HepG2 (cell line): ENCODE data around the gene EMC9. TPM values are rescaled to one million over a fixed set of nuclear protein-coding genes. Genes with fewer than 3 reads are reported as not detected.
A peak's percentile ranks its signal among the peaks of the same experiment; 100 is the strongest.

Source experiments
- FOSL2 ChIP-seq: sonication (generic); formaldehyde crosslinking; IDR thresholded peaks from 2 replicates; pipeline ENCODE4 v1.4.0; 2020; ENCODE audit warnings: missing genetic modification reagents
- MED1 ChIP-seq: sonication (generic); formaldehyde crosslinking; IDR thresholded peaks from 2 replicates; pipeline ENCODE4 v1.4.0; 2020; ENCODE audit warnings: missing genetic modification reagents
- RBFOX2 ChIP-seq: fragments of 200-400 bp; formaldehyde crosslinking; IDR thresholded peaks from 2 replicates; pipeline ENCODE4 v1.6.1; 2017; ENCODE audit warnings: low read depth, mild to moderate bottlenecking, low read length
- STAT5B ChIP-seq: sonication (generic); formaldehyde crosslinking; IDR thresholded peaks from 2 replicates; pipeline ENCODE4 v1.4.0; 2020; ENCODE audit warnings: missing genetic modification reagents
- U2AF1 ChIP-seq: fragments of 200-400 bp; formaldehyde crosslinking; optimal IDR thresholded peaks from 2 replicates; pipeline ENCODE3; 2017; ENCODE audit warnings: mild to moderate bottlenecking, low read depth, low read length
- YEATS4 ChIP-seq: sonication (generic); formaldehyde crosslinking; IDR thresholded peaks from 2 replicates; pipeline ENCODE4 v1.4.0; 2020; ENCODE audit warnings: missing genetic modification reagents, borderline replicate concordance
- ZFP82 ChIP-seq: sonication (generic); formaldehyde crosslinking; IDR thresholded peaks from 2 replicates; pipeline ENCODE4 v1.5.1; 2020; ENCODE audit warnings: mild to moderate bottlenecking, missing genetic modification reagents, borderline replicate concordance
- ZMYM4 ChIP-seq: sonication (generic); formaldehyde crosslinking; IDR thresholded peaks from 2 replicates; pipeline ENCODE4 v1.8.1; 2023; ENCODE audit warnings: mild to moderate bottlenecking, missing genetic modification reagents
- ZNF205 ChIP-seq: IDR thresholded peaks from 2 replicates; pipeline ENCODE4 v1.6.1; 2018; ENCODE audit warnings: missing biosample characterization, missing genetic modification reagents
- ZNF3 ChIP-seq: IDR thresholded peaks from 2 replicates; pipeline ENCODE4 v1.7.0; 2017; ENCODE audit warnings: inconsistent platforms
- ZNF432 ChIP-seq: sonication (generic); formaldehyde crosslinking; IDR thresholded peaks from 2 replicates; pipeline ENCODE4 v1.5.0; 2020; ENCODE audit warnings: missing genetic modification reagents, mild to moderate bottlenecking, borderline replicate concordance
- ZNF446 ChIP-seq: sonication (generic); formaldehyde crosslinking; IDR thresholded peaks from 2 replicates; pipeline ENCODE4 v1.5.0; 2020; ENCODE audit warnings: mild to moderate bottlenecking, missing genetic modification reagents
- ZNF569 ChIP-seq: sonication (generic); formaldehyde crosslinking; IDR thresholded peaks from 2 replicates; pipeline ENCODE4 v1.5.0; 2020; ENCODE audit warnings: mild to moderate bottlenecking, missing genetic modification reagents, moderate library complexity, borderline replicate concordance
- ZNF761 ChIP-seq: sonication (generic); formaldehyde crosslinking; conservative IDR thresholded peaks from 2 replicates; pipeline ENCODE4 v1.4.0; 2020; ENCODE audit warnings: mild to moderate bottlenecking, missing genetic modification reagents
- ZNF790 ChIP-seq: sonication (generic); formaldehyde crosslinking; IDR thresholded peaks from 2 replicates; pipeline ENCODE4 v1.8.0; 2022; ENCODE audit warnings: missing genetic modification reagents, mild to moderate bottlenecking, borderline replicate concordance
- ZNF841 ChIP-seq: sonication (generic); formaldehyde crosslinking; IDR thresholded peaks from 2 replicates; pipeline ENCODE4 v1.8.1; 2023; ENCODE audit warnings: missing genetic modification reagents, borderline replicate concordance
- ZNF891 ChIP-seq: sonication (generic); formaldehyde crosslinking; IDR thresholded peaks from 2 replicates; pipeline ENCODE4 v1.5.0; 2020; ENCODE audit warnings: mild to moderate bottlenecking, missing genetic modification reagents
- polyA plus RNA-seq, 8 experiments: library from polyadenylated mRNA; depleted of rRNA in 3 of 8; stranded (reverse) in 7 of 8; unstranded in 1 of 8; fragments of >200 nt; fragmentation: Illumina TruSeq in 4 of 8; extraction: Trizol in 4 of 8; gene quantifications; 2 replicates each; pipeline versions ENCODE4 v1.2.1 to v1.2.3, GENCODE V29; 2011 to 2016; ENCODE audit warnings: low read depth in 4 of 8, missing spikeins in 1 of 8, mixed read lengths in 1 of 8; ENCODE audit not compliant: insufficient read depth in 1 of 8
- total RNA-seq, 5 experiments: library from RNA; depleted of rRNA; stranded (reverse); fragments of >200 nt; fragmentation: Illumina TruSeq; extraction: Trizol; gene quantifications; 2 replicates each; pipeline ENCODE4 v1.2.3, GENCODE V29; 2016; ENCODE audit warnings: low read depth in 1 of 5
- TF ChIP-seq, protein P1 (sequence below): sonication (generic); formaldehyde crosslinking; IDR thresholded peaks from 2 replicates; pipeline ENCODE4 v1.4.0; 2020; ENCODE audit warnings: missing genetic modification reagents, borderline replicate concordance
- TF ChIP-seq, protein P2 (sequence below): sonication (generic); formaldehyde crosslinking; conservative IDR thresholded peaks from 2 replicates; pipeline ENCODE4 v1.4.0; 2020; ENCODE audit warnings: missing genetic modification reagents
- TF ChIP-seq, protein P3 (sequence below): sonication (generic); formaldehyde crosslinking; IDR thresholded peaks from 2 replicates; pipeline ENCODE4 v1.8.1; 2023; ENCODE audit warnings: mild to moderate bottlenecking, missing genetic modification reagents

Gene EMC9
- total and polyA plus RNA-seq, 2 of the 13 experiments (the other 11 are each of a cell fraction or from before 2014, with no cell fraction given): 60.5 to 78.7 TPM

DNA sequence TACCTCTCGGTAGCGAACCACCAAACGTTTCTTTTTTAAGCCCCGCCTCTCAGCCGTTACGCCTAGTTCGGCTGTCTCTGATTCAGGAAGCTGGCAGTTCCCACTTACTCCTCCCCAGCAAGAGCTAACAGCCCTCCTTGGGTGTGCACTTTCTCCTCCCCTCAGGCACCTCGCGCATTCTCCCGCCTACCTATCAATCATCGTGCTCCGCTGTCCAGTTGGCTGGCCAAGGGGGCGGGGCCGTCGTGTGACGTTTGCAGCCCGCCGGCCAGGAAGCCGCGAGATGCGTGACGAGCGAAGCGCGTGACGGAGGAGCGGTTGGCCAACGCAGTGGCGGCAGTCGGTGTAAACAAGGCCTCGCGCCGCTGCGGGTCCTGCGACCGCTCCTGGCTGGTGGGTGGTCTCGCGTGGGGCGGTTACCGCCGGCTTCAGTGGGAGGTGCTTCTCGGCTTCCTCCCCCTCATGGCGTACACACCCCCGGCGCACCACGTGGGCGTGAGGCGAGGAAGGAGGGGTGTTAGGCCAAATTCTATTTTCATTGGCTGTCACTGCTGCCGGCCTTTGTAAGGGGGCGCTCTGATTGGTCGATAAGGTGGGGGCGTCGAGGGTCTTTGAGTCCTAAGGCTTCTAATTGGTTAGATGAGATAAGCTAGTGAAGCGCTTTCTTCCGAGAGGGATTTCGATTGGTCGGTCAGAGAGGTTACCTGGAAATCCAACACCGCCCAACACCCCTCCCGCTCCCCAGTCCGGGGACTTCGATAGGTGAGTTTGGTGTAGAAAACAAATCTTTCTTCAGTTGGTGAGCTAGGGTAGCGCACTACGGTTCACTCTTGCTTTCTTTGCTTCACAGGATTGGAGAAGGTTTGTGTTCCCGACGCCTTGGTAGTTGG is 26.6 kb downstream of the EMC9 start, which contains the start of the genes DCAF11 and NRL (continued):
- peak; percentile 88; the same call in 1 of the 2 replicates for TF ChIP-seq ZNF790
- TF ChIP-seq ZNF841 (CRISPR knock-in tag): no peak
- TF ChIP-seq RBFOX2: peak; percentile 100
- no peak for TF ChIP-seq ZNF446 (CRISPR knock-in tag)
- peak; percentile 71; the same call in 1 of the 2 replicates for TF ChIP-seq ZNF891 (CRISPR knock-in tag)
- TF ChIP-seq, protein P1, sequence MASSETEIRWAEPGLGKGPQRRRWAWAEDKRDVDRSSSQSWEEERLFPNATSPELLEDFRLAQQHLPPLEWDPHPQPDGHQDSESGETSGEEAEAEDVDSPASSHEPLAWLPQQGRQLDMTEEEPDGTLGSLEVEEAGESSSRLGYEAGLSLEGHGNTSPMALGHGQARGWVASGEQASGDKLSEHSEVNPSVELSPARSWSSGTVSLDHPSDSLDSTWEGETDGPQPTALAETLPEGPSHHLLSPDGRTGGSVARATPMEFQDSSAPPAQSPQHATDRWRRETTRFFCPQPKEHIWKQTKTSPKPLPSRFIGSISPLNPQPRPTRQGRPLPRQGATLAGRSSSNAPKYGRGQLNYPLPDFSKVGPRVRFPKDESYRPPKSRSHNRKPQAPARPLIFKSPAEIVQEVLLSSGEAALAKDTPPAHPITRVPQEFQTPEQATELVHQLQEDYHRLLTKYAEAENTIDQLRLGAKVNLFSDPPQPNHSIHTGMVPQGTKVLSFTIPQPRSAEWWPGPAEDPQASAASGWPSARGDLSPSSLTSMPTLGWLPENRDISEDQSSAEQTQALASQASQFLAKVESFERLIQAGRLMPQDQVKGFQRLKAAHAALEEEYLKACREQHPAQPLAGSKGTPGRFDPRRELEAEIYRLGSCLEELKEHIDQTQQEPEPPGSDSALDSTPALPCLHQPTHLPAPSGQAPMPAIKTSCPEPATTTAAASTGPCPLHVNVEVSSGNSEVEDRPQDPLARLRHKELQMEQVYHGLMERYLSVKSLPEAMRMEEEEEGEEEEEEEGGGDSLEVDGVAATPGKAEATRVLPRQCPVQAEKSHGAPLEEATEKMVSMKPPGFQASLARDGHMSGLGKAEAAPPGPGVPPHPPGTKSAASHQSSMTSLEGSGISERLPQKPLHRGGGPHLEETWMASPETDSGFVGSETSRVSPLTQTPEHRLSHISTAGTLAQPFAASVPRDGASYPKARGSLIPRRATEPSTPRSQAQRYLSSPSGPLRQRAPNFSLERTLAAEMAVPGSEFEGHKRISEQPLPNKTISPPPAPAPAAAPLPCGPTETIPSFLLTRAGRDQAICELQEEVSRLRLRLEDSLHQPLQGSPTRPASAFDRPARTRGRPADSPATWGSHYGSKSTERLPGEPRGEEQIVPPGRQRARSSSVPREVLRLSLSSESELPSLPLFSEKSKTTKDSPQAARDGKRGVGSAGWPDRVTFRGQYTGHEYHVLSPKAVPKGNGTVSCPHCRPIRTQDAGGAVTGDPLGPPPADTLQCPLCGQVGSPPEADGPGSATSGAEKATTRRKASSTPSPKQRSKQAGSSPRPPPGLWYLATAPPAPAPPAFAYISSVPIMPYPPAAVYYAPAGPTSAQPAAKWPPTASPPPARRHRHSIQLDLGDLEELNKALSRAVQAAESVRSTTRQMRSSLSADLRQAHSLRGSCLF (CRISPR knock-in tag): no peak
- TF ChIP-seq, protein P2, sequence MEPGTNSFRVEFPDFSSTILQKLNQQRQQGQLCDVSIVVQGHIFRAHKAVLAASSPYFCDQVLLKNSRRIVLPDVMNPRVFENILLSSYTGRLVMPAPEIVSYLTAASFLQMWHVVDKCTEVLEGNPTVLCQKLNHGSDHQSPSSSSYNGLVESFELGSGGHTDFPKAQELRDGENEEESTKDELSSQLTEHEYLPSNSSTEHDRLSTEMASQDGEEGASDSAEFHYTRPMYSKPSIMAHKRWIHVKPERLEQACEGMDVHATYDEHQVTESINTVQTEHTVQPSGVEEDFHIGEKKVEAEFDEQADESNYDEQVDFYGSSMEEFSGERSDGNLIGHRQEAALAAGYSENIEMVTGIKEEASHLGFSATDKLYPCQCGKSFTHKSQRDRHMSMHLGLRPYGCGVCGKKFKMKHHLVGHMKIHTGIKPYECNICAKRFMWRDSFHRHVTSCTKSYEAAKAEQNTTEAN (CRISPR knock-in tag): no peak; the same call in none of the 2 replicates
- no peak; the same call in 1 of the 2 replicates for TF ChIP-seq ZNF761
- peak; percentile 64 for TF ChIP-seq U2AF1
- peak; percentile 90 for TF ChIP-seq MED1
- peak; percentile 81 for TF ChIP-seq FOSL2
- TF ChIP-seq, protein P3, sequence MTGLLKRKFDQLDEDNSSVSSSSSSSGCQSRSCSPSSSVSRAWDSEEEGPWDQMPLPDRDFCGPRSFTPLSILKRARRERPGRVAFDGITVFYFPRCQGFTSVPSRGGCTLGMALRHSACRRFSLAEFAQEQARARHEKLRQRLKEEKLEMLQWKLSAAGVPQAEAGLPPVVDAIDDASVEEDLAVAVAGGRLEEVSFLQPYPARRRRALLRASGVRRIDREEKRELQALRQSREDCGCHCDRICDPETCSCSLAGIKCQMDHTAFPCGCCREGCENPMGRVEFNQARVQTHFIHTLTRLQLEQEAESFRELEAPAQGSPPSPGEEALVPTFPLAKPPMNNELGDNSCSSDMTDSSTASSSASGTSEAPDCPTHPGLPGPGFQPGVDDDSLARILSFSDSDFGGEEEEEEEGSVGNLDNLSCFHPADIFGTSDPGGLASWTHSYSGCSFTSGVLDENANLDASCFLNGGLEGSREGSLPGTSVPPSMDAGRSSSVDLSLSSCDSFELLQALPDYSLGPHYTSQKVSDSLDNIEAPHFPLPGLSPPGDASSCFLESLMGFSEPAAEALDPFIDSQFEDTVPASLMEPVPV: peak; percentile 99
- TF ChIP-seq STAT5B (CRISPR knock-in tag): peak; percentile 96; the same call in 1 of the 2 replicates
- TF ChIP-seq ZNF3 (CRISPR knock-in tag): no peak; the same call in none of the 2 replicates
- no peak for TF ChIP-seq ZFP82 (CRISPR knock-in tag)
- peak; percentile 87; the same call in 1 of the 2 replicates for TF ChIP-seq ZMYM4 (CRISPR knock-in tag)
- 0 out of 2 replicates have a peak, but pooled peaks have one; percentile 61 for TF ChIP-seq ZNF569
- peak; percentile 98 for TF ChIP-seq YEATS4 (CRISPR knock-in tag)
- no peak; the same call in 1 of the 2 replicates for TF ChIP-seq ZNF205 (CRISPR knock-in tag)
- no peak for TF ChIP-seq ZNF432 (CRISPR knock-in tag)
